T-helper 2 cell treated with Interferon-gamma antibody and Interleukin-4, amounts not matched to agents 100 ng/mL and 5 ng/mL, for 36 hours (primary cell): ENCODE results near the gene DYSF. TPM values are rescaled to one million over a fixed set of nuclear protein-coding genes. Genes with fewer than 3 reads are reported as not detected.

Source experiments
- intact Hi-C: fragments of 100-400 bp; cut with micrococcal nuclease; formaldehyde crosslinking; loops from one replicate; pipeline ENCODE4 v1.15.1; 2023
- total RNA-seq: library from RNA; stranded (reverse); gene quantifications from 2 replicates; pipeline ENCODE4 v1.2.3, GENCODE V29; 2022

The DYSF gene
- total RNA-seq, 1 donor from 2014 or later = not detected

DNA sequence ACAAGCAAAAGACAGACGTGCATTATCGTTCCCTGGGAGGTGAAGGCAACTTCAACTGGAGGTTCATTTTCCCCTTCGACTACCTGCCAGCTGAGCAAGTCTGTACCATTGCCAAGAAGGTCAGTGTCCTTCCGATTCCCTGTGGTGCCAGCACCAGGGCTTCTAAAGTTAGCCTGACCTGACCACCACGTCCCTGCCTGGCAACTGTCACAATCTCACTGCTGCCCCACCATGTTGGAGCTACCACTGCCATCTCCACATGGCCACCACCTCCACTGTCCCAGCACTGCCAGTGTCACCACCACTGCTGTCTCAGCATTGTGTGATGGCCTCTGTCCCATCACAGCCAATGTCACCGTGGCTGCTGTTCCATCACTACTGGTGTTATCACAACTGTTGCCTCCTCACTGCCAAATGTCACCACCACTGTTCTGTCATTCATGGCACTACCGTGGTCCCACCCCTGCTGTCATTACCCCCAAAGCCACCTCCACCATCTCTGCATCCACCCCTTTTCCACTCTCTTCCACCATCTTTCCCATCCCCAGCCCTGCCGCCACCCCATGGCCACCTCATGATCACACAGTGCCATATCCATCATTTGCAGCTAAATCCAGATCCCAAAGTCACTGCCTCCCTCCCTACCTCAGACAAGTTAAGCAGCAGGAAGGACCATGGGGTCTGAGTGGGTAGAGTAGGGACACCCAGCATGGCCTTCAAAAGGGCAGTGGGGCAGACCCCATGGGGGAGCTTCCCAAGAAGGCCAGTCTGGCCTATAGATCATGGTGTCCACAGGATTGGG, 216.5 kb downstream of the DYSF start:
- intact Hi-C loops = no loop called here

DNA sequence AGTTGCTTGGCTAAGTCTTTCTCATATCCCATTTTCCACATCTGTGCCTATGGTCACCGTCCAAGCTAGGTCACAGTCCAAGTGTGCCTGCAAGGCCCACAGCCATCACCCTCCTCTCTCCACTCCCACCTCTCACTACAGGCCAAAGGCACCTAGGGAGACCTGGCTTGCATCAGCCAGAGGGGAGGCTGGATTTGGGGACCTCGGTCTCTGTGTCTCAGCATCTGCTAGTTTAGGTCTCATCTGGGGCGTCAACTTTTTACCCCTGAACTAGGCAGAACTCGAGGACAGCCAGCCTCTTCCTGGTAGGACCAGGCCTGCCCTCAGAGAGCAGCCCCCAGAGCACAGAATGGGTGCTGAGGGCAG, 217.1 kb downstream of the DYSF start:
- intact Hi-C loops = no loop called here

DNA sequence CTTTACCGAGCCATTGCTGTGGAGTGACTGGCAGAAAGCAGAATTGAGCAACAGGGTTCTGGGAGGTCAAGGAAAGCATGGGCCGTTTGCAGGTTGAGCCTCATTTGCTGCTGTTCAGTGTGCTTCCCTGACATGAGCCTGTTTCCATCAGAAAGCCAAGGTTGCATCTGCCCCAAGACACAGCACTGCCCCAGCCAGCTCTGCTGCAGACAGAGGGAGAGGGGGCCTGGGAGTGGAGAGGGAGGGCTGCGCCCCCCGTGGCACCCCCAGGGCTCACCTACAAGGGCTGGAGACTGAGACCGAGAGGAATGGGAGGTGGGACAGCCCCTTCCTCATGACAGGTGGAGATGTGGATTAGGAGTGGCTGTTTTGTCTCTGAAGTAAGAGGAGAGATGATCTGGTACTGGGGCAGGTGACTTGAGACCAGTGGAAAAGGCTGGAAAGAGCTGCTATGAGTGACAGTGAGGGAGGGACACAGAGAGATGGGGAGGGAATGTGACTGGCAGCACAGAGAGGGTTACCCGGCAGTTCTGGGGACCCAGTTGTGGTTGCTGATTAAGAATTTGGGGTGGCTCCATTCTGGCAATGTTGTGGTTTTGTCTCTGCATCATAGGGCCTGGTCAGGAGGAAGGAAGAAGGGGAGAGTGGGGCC, 218.0 kb downstream of the DYSF start:
- intact Hi-C loops = no loop called here

DNA sequence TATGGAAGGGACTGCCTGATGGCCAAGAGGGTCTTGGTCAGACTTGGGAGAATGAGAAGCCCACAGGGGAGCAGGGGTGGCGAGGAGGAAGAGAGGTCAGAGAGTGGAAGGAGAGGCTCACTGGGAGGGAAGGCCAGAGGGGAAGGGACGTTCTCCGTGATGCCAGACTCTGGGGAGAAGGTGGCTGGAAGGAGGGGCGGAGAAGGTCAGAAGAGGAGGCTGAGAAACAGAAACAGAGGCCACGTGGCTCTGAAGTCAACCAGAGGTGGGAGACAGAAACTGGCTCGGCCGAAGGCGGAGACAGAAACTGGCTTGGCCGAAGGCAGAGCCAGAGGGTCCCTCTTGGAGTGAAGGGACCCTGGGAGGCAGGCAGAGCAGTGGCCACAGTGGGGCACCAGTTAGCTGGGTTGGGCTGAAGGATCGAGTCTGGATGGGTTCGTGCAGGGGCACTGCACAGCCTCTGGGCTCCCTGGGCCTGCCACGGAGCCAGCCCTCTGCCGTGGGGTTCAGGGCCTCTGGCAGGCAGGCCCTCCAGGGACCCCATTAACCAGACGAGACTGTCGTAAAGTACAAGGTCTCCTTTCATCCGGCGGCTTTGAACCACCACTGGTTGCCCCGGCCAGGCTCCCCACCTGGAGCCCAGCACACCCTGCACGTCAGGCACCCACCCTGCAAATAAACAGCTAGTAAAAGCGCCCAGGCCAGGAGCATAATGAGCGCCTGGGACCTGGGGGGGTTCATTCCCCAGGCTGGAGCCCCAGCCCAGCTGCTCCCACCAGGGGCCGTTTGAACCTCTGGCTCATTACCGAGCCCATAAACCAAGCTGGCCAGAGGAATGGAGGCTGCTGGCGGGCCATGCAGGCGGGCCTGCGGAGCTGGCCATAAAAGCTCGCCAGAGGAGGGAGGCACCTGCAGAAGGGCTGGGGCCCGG, 218.8 kb downstream of the DYSF start:
- intact Hi-C loops = no loop called here

DNA sequence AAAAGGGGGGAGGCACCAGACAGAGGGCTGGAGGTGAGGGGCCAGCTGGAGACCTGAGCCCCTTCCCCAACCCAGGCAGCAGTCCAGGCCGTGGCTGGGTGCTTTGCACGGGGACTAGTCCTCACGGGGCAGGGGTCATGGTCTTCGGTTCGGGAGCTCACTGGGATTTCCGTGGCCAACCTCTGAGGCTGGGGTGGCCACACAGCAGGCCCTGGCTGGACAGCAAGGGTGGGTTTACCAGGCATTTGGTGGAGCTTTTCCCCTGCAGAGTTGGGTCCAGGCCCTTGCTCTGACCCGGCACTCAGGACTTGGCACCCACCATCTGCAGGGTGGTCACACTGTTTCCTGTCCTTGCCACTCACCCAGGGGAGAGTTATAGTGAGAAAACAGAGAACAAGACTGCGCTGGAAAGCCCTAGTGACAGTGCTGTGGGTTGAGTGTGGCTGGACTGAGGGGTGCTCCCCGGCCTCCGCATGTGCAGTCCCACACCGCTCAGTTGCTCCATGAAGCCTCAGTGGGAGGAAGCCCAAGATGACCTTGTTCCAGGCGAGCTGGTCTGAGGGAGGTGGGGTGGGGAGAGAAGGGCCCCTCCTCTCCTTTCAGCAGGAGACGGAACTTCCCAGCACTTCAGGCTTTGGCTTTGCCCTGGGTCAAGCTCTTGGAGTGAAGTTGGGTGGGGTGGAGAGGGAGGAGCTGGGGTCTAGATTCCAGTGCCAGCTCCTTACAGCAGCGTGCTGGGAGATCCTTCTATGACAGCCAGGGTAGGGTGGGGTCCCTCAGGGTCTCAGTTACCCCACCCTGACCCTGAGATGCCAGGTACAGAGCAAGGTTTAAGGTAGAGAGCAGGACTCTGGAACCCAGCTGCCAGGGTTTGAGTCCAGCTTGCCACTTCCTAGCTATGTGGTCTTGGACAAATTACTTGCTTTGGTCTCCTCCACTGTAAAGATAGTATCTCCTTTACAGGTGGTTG, 219.8 kb downstream of the DYSF start:
- intact Hi-C loops = no loop called here

DNA sequence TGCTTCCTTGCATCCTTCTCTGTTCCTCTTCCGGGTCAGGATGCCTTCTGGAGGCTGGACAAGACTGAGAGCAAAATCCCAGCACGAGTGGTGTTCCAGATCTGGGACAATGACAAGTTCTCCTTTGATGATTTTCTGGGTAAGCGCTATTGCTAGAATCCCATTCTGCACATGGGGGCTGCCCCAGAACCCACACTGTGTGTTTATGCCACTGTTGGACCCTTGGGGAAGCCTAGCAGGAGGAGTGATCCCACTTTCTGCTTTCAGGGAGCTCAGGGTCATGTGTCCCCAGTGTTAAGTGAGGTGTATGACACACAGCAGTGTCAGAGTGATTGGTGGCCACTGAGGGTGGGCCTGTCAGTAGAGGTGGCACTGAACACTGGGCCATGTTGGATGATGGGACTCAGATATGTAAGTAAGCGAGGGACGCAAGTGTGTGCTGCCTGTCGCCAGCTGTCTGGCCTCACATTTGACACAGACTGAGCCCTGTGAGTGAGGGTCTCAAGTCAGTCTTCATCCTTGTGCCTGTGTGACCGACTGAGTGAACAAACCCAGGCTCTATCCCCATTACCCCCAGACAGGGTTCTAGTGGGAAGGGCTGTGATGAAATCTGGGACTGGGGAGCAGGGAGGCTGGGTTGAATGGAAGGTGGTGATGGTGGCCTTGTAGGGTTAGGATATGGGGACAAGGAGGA, 220.9 kb downstream of the DYSF start:
- intact Hi-C loops = no loop called here

DNA sequence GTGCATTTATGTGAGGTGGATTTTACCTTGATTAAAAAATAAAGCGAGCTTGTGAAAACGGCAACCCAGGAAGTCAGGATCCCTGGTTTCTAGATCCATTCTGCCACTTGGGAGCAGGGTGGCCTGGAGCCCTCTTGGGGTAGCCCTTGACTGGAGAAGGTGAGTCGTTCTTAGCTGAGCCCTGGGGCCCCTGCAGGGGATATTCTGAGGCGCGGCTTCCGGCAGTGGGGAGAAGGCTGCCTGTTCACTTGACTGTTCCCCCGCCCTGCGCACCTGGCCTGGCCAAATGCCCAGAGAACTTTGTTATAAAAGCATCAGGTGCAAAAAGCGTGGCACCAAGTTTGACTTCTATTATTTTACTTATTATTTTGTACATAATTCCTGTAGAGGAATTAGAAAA, 221.9 kb downstream of the DYSF start:
- intact Hi-C loops = no loop called here

DNA sequence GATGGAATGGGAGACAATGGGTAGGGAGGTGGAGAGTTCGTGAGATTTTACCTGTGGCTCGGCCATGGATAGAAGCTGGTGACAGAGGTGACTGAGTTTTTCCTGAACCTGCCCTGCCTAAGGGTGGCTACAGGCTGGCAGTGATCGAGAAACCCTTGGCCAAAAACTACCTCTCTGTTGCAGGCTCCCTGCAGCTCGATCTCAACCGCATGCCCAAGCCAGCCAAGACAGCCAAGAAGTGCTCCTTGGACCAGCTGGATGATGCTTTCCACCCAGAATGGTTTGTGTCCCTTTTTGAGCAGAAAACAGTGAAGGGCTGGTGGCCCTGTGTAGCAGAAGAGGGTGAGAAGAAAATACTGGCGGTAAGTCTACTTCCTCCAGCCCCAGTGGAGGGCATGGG, 225.5 kb downstream of the DYSF start:
- intact Hi-C loops = no loop called here

DNA sequence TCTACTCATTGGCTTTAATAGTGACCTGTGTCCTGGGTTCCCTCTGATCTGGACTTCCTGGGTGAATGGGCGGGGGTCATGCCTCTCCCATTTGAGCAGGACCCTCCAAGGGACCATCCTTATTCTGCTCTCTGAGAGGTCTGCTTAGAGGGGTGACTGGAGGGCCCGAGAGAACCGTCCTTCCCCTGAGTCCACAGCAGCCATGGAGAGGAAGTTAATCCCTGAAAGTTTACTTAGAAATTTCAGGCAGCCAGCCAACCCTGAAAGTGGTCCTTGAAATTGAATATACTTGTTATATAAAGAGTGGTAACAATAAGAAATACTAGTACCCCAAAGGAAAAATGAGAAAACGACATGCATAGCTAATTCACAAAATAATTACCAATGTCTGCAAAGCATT, 226.1 kb downstream of the DYSF start:
- intact Hi-C loops = no loop called here

DNA sequence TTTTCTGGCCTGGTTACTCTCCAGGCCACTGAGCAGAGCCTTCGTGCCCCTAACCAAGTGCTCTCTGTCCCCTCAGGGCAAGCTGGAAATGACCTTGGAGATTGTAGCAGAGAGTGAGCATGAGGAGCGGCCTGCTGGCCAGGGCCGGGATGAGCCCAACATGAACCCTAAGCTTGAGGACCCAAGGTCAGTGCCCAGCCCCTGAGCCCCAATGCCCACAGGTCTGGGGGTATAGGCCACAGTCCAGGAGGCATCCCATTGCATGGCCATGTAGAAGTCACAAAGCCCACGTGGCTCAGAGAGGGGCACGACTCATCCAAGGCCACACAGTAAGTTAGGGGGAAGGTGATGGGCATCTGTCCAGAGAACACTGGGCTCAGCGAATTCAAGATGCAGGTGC, 227.6 kb downstream of the DYSF start:
- intact Hi-C loops = no loop called here

DNA sequence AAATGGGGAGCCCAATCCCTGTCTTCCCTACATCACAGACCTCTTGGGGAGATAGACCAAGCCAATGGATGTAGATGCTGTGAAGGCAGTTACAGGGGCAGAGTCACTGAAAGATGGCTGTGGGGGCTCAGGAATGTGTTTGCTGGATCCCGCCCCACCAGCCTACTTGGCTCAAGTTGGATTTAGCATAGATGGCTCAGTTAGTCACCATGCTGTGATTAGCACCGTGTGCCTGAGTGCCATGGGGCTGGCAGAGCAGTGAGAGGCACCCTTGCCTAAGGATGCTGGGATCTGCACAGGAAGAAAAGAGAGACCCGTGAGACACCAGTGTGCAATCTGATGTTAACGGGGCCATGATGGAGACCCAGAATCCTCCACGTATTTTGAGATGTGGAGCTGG, 228.3 kb downstream of the DYSF start:
- intact Hi-C loops = no loop called here

DNA sequence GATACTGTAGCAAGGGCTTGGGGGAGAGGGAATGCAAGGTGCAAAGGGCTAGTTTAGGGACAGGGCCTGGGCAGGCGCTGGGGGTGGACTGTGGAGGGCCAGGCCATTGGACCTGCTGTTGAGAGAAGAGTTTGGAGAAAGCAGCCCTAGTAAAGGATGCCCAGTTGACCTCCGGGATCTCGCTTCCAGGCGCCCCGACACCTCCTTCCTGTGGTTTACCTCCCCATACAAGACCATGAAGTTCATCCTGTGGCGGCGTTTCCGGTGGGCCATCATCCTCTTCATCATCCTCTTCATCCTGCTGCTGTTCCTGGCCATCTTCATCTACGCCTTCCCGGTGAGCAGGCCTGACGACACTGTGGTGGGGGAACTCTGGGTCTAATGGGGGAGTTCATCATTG, 229.0 kb downstream of the DYSF start:
- intact Hi-C loops = no loop called here

DNA sequence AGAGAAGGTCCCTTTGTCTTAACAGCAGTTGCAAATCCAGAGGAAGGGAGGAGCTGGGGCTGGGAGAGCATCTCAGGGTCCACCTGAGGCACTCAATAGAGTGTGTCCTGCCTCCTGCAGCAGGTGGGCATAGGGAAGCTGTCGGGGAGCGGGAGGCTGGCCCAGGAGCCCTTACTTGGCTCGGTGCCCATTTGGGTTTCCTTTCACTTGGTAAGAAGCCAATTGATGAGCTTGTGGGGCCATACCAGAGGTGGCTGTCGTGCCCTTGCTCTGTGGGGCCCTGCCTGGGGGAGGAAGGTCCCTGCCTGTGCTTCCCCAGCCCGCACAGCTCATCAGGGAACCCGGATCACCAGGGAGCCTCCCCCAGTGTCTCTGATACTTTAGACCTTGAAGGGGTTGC, 229.7 kb downstream of the DYSF start:
- intact Hi-C loops = no loop called here

DNA sequence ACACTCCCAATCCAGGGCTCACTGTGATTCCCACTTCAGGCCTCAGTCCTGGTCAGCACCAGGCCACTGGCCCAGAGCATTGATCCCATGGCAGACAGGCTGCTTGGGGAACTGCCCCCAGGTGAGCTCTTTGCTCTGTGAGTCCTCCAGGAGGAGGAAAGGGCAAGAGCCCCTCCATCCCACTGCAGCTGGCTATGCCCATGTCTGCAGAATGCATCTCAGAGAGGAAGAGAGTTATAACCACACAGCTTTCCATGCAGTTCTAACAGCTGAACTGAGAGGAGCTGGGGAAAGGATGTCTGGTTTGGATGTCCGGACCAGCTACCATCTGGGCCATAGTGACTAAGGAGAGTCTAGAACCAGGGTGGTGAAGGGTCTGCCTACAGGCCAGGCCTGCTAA, 230.3 kb downstream of the DYSF start:
- intact Hi-C loops = no loop called here

DNA sequence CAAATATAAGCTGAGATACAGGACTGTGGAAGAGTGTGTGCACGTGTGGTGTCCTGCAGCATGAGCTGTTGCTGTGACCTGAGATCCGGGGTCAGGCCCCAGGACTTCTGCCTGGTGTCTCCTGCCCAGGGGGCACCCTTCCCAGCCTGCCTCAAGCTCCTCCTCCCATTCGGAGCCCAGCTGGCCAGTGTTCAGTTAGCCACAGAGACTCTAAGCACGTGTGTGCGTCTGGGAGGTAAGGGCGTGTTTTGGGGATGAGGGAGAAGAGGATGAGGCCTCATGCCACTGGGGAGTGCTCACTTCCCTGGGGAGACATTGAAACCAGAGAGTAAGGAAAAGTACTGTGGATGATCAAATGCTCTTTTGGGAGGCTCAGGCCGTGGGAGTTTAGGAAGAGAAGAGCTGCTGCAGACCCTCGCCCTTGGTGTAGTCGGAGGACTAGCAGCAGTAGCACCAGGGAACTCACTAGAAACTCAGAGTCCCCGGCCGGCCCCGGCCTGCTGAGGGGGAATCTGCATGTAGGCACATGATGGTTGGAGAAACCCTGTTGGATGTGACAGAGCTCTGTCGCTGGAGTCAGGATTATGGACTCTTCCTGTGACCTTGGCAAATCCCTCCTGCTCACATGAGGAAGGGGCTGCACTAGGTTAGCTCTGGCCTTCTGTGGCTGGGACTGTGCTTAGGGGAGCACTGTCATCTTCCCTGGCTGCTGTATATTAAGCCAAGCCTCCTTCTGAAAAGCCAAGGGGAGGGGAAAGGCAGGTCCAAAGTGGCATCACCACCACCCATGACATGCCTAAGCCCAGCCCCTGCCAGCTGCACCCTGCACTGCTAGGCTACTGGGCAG, 231.1 kb downstream of the DYSF start:
- intact Hi-C loops = no loop called here

DNA sequence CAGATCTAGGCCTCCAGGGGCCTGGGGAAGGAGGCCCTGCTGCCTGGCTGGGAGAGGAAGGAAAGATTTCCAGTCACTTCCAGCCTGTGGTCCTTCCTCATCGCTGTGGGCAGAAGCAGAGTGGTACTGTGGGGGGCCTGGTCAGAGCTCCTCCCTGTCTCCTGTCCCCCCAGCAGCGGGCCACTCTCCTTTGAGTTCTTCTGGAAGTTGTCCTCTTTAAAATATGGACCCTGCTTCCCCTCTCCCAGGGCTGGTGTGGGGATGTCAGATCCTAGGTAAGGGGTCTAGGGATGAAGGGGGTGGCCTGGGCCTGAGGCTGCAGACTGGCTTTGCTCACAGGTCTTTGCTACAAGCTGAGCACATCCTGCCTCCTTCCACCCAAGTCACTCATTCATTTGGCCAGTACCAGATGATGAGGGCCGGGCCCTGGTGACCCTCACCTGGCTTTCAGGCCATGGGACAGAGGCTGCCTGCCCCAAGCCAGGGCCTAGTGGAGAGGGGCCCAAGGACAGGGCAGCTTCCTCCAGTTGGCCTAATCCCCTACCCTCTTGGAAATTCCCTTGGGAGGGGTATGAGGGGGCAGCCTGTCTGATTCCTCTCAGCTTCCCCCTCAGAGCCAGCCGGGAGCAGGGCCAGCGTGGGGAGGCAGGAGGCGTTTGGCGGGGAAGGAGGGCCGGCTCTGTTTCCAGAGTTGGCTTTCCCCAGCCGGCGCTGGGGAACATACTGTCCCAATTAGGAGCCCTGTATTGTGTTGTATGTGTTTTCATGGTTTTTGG, 231.9 kb downstream of the DYSF start:
- intact Hi-C loops = no loop called here

DNA sequence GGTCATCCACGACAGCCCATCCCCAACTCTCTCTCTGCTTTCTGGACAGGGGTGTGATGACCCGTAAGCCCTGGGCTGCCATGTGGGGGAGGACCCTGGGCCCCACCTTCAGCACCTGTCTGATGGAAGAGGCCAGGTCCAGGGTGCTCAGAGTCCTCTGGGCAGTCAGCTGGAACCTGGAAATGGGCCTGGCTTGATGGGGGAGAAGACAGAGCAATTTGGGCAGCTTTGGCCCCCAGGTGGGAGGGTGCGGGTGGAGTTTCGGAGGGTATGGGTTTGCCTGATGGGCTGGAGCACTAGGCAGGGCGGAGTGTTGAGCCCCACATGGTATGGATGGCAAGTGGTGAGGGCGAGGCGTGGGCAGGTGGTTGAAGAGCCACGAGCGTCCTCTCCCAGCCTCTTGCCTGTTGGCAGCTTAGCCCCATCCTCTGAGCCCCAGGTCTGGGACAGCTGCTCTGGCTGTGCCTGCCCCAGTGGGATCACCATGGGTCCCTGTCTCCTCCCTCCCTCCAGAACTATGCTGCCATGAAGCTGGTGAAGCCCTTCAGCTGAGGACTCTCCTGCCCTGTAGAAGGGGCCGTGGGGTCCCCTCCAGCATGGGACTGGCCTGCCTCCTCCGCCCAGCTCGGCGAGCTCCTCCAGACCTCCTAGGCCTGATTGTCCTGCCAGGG, 232.7 kb downstream of the DYSF start:
- intact Hi-C loops = no loop called here

DNA sequence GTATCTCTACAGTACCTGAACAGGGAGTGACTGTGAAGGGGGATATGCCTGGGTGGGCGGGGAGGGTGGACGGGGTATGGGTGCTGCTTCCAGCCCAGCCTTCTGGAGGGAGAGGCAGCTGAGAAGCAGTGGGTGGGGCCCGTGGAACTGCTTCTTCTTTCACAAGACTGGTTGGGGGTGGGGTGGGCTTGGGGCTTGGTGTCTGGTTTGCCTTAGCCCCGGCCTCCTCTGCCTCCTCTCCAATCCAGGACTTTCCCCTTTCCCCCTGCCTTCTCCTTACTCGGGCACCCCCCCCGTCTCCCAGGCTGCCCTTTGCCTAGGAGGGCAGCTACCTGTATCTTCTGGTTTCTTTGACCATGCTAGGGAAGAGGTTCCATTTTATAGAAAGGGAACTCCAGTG, 233.4 kb downstream of the DYSF start:
- intact Hi-C loops = no loop called here
